Measurements from ENCODE around the gene ITFG1.

ITFG1 gene

GRCh38 chr16:47129755-47130435 lies 331.0 kb downstream of the ITFG1 start:
- no peak for TF ChIP-seq ZNF561 (tag by site-specific recombination; IDR thresholded peaks at IDR 0.05; ENCODE audit: borderline replicate concordance)
- no peak for TF ChIP-seq ZFP69B (tag by site-specific recombination; IDR thresholded peaks at IDR 0.05)
- no peak for TF ChIP-seq SCRT1 (tag by site-specific recombination; IDR thresholded peaks at IDR 0.05; ENCODE audit: borderline replicate concordance)
- no peak for TF ChIP-seq ELK4 (IDR thresholded peaks at IDR 0.05; ENCODE audit: borderline replicate concordance, low read depth, low read length)
- no peak for TF ChIP-seq ZBTB26 (tag by site-specific recombination; optimal IDR thresholded peaks at IDR 0.05)
- no peak for TF ChIP-seq ZNF121 (tag by site-specific recombination; IDR thresholded peaks at IDR 0.05)
- TF ChIP-seq YY1 (tag by site-specific recombination; IDR thresholded peaks at IDR 0.05), result no peak
- no peak for TF ChIP-seq ZNF624 (tag by site-specific recombination; IDR thresholded peaks at IDR 0.05)
- TF ChIP-seq ZNF645 (tag by site-specific recombination; IDR thresholded peaks at IDR 0.05), result no peak
- no peak for TF ChIP-seq ZNF518A (tag by site-specific recombination; conservative IDR thresholded peaks at IDR 0.05; ENCODE audit: low read depth)
- no peak for TF ChIP-seq ZNF560 (tag by site-specific recombination; IDR thresholded peaks at IDR 0.05; ENCODE audit: borderline replicate concordance)
- TF ChIP-seq MZF1 (tag by site-specific recombination; IDR thresholded peaks at IDR 0.05; ENCODE audit: borderline replicate concordance), result no peak
- Histone ChIP-seq H3K4me3 (ENCODE audit: low read depth, low read length) (no peak overlapping the region), H3K36me3 (ENCODE audit: control insufficient read depth in 2 of 2, insufficient read depth in 1 of 2, low read length in 2 of 2) (peaks cover 0 to 26% of the 10 kb centered on the region in 2 experiments; a peak in 1 of 3 replicates), H3K4me1 (ENCODE audit: control insufficient read depth, insufficient read depth, low read length) (no peaks in the 10 kb centered on the region), H3K27ac (ENCODE audit: extremely low read depth, low read depth, low read length) (no peak overlapping the region), H3K9me3 (ENCODE audit: control insufficient read depth, insufficient read depth, low read depth, low read length) (no peaks in the 10 kb centered on the region)
- POLR2A ChIA-PET, result interaction anchor here (0.6 kb wide), 1 partner anchor 828 kb away, joined by 3 read pairs; no protein-coding TSS in a partner anchor
- CTCF ChIA-PET, result interaction anchor here (0.6 to 1.8 kb wide), 3 partner anchors 12 to 101 kb away, joined by 3 to 7 read pairs (median 4); partner anchors contain the start of gene NETO2

DNA sequence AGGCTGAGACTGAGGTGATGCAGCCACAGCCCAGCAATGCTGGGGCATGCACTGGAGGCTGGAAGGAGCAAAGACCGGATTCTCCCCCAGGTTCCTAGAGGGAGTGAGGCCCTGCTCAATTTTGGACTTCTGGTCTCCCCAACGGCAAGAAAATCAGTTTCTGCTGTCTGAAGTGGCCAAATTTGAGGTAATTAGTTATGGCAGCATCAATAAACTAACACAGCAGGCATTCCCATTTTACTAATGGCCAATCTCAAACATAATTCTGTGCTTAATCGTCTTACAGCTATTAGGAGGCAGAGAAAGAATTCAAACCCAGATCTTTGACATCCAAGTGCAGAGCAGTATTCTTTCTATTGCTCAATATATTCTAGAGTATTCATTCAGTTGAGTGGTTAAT lies 333.3 kb downstream of the ITFG1 start:
- POLR2A ChIA-PET, result no interaction called here
- Histone ChIP-seq H3K36me3 (ENCODE audit: control insufficient read depth in 2 of 2, insufficient read depth in 1 of 2, low read length in 2 of 2) (peaks cover 0 to 29% of the 10 kb centered on the region in 2 experiments; a peak in 1 of 3 replicates), H3K4me3 (ENCODE audit: low read depth, low read length) (no peak overlapping the region), H3K27ac (ENCODE audit: extremely low read depth, low read depth, low read length) (no peak overlapping the region), H3K9me3 (ENCODE audit: control insufficient read depth, insufficient read depth, low read depth, low read length) (no peaks in the 10 kb centered on the region), H3K4me1 (ENCODE audit: control insufficient read depth, insufficient read depth, low read length) (no peaks in the 10 kb centered on the region)
- CTCF ChIA-PET, result no interaction called here
- TF ChIP-seq ZNF221 (tag by site-specific recombination; IDR thresholded peaks at IDR 0.05; ENCODE audit: borderline replicate concordance) (no peak), ZBTB8A (tag by site-specific recombination; IDR thresholded peaks at IDR 0.05) (no peak), KLF10 (tag by site-specific recombination; IDR thresholded peaks at IDR 0.05) (no peak), PRDM4 (tag by site-specific recombination; IDR thresholded peaks at IDR 0.05) (no peak), GFI1B (tag by site-specific recombination; IDR thresholded peaks at IDR 0.05) (no peak), SETDB1 (IDR thresholded peaks at IDR 0.05; ENCODE audit: insufficient read length, low read length) (no peak)
- TF ChIP-seq, protein P1, sequence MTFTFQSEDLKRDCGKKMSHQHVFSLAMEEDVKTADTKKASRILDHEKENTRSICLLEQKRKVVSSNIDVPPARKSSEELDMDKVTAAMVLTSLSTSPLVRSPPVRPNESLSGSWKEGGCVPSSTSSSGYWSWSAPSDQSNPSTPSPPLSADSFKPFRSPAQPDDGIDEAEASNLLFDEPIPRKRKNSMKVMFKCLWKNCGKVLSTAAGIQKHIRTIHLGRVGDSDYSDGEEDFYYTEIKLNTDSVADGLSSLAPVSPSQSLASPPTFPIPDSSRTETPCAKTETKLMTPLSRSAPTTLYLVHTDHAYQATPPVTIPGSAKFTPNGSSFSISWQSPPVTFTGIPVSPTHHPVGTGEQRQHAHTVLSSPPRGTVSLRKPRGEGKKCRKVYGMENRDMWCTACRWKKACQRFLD (tag by site-specific recombination; IDR thresholded peaks at IDR 0.05), result no peak
- TF ChIP-seq, protein P2, sequence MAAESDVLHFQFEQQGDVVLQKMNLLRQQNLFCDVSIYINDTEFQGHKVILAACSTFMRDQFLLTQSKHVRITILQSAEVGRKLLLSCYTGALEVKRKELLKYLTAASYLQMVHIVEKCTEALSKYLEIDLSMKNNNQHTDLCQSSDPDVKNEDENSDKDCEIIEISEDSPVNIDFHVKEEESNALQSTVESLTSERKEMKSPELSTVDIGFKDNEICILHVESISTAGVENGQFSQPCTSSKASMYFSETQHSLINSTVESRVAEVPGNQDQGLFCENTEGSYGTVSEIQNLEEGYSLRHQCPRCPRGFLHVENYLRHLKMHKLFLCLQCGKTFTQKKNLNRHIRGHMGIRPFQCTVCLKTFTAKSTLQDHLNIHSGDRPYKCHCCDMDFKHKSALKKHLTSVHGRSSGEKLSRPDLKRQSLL (tag by site-specific recombination; IDR thresholded peaks at IDR 0.05), result no peak

Data from HEK293 (cell line).